GM12878 (cell line): ENCODE results near the gene ZNF841. TPM values are rescaled to one million over a fixed set of nuclear protein-coding genes. Genes with fewer than 3 reads are reported as not detected.

Source experiments
- ATAC-seq: fragments of 200-7000 bp; cut with Tn5 transposase; 3 replicates; pipeline ENCODE4 v1.9.1; 2020; ENCODE audit warnings: mild to moderate bottlenecking, moderate library complexity
- BruUV-seq: library from RNA; stranded (reverse); fragments of 400-500 nt; replicated peaks from 2 replicates; lab custom pipeline; 2021; lab: Mats Ljungman, UMichigan
- CTCF ChIA-PET: fragments of 300-600 bp; sonication (Branson Sonifier 250); formaldehyde crosslinking; extraction: SDS; loops from one replicate; lab custom pipeline; 2021; ENCODE audit warnings: inconsistent platforms; lab: Yijun Ruan, JAX
- POLR2A ChIA-PET: fragments of 350-600 bp; formaldehyde crosslinking; extraction: SDS; loops from one replicate; lab custom pipeline; 2021; ENCODE audit warnings: inconsistent platforms; lab: Charles Lee
- RAD21 ChIA-PET: fragments of 300-600 bp; sonication (Branson Sonifier 250); formaldehyde crosslinking; loops from one replicate; lab custom pipeline; 2023; ENCODE audit warnings: antibody characterized with exemption; ENCODE audit not compliant: unreplicated experiment; lab: Charles Lee
- SMC1A ChIA-PET: fragments of 300-600 bp; sonication (Branson Sonifier 250); formaldehyde crosslinking; loops from one replicate; lab custom pipeline; 2023; ENCODE audit not compliant: unreplicated experiment, uncharacterized antibody; lab: Charles Lee
- DNase-seq: peaks from one replicate; pipeline ENCODE4 v3.0.0-alpha.2; 2011; ENCODE audit warnings: low read depth, low spot score
- FAIRE-seq: peaks from 3 replicates; lab custom pipeline; 2011; peaks lifted over from hg19 to GRCh38; lab: Jason Lieb, UNC
- H2AFZ ChIP-seq: 2 replicates; pipeline ENCODE4 v1.6.0; 2011; ENCODE audit warnings: low read depth, low read length, control low read depth; ENCODE audit not compliant: control insufficient read depth
- H3K27ac ChIP-seq: 2 replicates; pipeline ENCODE4 v1.5.1; 2011; ENCODE audit warnings: control low read depth; ENCODE audit not compliant: control insufficient read depth, insufficient read depth
- H3K27me3 ChIP-seq, 2 experiments: replicated peaks in 1 of 2; 2 replicates each; pipeline versions ENCODE4 v1.6.0 to v1.6.1; 2011; ENCODE audit warnings: low read length in 1 of 2; ENCODE audit not compliant: control insufficient read depth in 2 of 2, insufficient read depth in 2 of 2
- H3K36me3 ChIP-seq, 2 experiments: 2 replicates each; pipeline ENCODE4 v1.5.1; 2011; ENCODE audit warnings: low read length in 1 of 2; ENCODE audit not compliant: control insufficient read depth in 2 of 2, insufficient read depth in 2 of 2
- H3K4me1 ChIP-seq: 2 replicates; pipeline ENCODE4 v1.6.1; 2011; ENCODE audit warnings: mild to moderate bottlenecking, low read length, moderate library complexity, mixed read lengths; ENCODE audit not compliant: control insufficient read depth, insufficient read depth
- H3K4me2 ChIP-seq: 2 replicates; pipeline ENCODE4 v1.6.0; 2011; ENCODE audit warnings: control low read depth; ENCODE audit not compliant: control insufficient read depth, insufficient read depth
- H3K4me3 ChIP-seq: fragments of 200-600 bp; sonication (generic); 2 replicates; pipeline ENCODE4 v1.5.1; 2016
- H3K79me2 ChIP-seq: 2 replicates; pipeline ENCODE4 v1.6.0; 2011; ENCODE audit warnings: low read length; ENCODE audit not compliant: control insufficient read depth, insufficient read depth
- H3K9ac ChIP-seq: 2 replicates; pipeline ENCODE4 v1.8.0; 2011; ENCODE audit warnings: low read length, control low read depth, mixed read lengths; ENCODE audit not compliant: control insufficient read depth, insufficient read depth
- H3K9me3 ChIP-seq: replicated peaks from 3 replicates; pipeline ENCODE4 v1.5.1; 2011; ENCODE audit warnings: mild to moderate bottlenecking, low read length; ENCODE audit not compliant: control insufficient read depth, insufficient read depth
- H4K20me1 ChIP-seq: 2 replicates; pipeline ENCODE4 v1.6.0; 2011; ENCODE audit not compliant: control insufficient read depth, insufficient read depth
- ATF2 ChIP-seq: IDR thresholded peaks from 2 replicates; pipeline ENCODE4 v1.6.1; 2012; ENCODE audit warnings: low read length, inconsistent platforms
- BMI1 ChIP-seq: fragments of 450-650 bp; IDR thresholded peaks from 2 replicates; pipeline ENCODE4 v1.6.1; 2016; ENCODE audit warnings: mild to moderate bottlenecking, moderate library complexity, borderline replicate concordance
- E2F4 ChIP-seq: IDR thresholded peaks from 2 replicates; pipeline ENCODE4 v1.6.1; 2012; ENCODE audit warnings: low read depth, low read length, improper control_type of control experiment
- E4F1 ChIP-seq: fragments of 450-650 bp; IDR thresholded peaks from 2 replicates; pipeline ENCODE4 v1.6.1; 2018; ENCODE audit warnings: borderline replicate concordance, mild to moderate bottlenecking; ENCODE audit not compliant: partially characterized antibody
- EED ChIP-seq: sonication (generic); IDR thresholded peaks from 2 replicates; pipeline ENCODE4 v1.6.1; 2016; ENCODE audit warnings: antibody characterized with exemption, low read depth
- FOXM1 ChIP-seq: IDR thresholded peaks from 2 replicates; pipeline ENCODE4 v1.6.1; 2012; ENCODE audit warnings: low read depth, mild to moderate bottlenecking, inconsistent platforms, low read length, moderate library complexity
- JUNB ChIP-seq: IDR thresholded peaks from 2 replicates; pipeline ENCODE4 v1.6.1; 2016; ENCODE audit warnings: antibody characterized with exemption, mild to moderate bottlenecking
- MLLT1 ChIP-seq: fragments of 450-650 bp; IDR thresholded peaks from 2 replicates; pipeline ENCODE4 v1.6.1; 2016; ENCODE audit warnings: mild to moderate bottlenecking
- NR2F1 ChIP-seq: fragments of 450-650 bp; conservative IDR thresholded peaks from 2 replicates; pipeline ENCODE4 v1.6.1; 2017; ENCODE audit warnings: mild to moderate bottlenecking
- RELA ChIP-seq: fragments of 450-650 bp; IDR thresholded peaks from 2 replicates; pipeline ENCODE4 v1.8.0; 2014; ENCODE audit warnings: borderline replicate concordance; ENCODE audit not compliant: partially characterized antibody
- WRNIP1 ChIP-seq: IDR thresholded peaks from 2 replicates; pipeline ENCODE4 v1.6.1; 2011; ENCODE audit warnings: low read depth, low read length, improper control_type of control experiment, borderline replicate concordance
- WGBS: methylation state at CpG from one replicate; pipeline ENCODE4 v1.1.6; 2016; ENCODE audit warnings: low lambda C conversion rate; ENCODE audit not compliant: insufficient replicate concordance, insufficient coverage; ENCODE audit errors: missing lambda C conversion rate; 5-methylcytosine and 5-hydroxymethylcytosine counted together
- in situ Hi-C: fragments of 300-500 bp; cut with MboI; formaldehyde crosslinking; loops from 9 replicates; pipeline ENCODE4 v1.14.3; 2018; ENCODE audit warnings: mixed read lengths
- intact Hi-C: fragments of 100-400 bp; cut with micrococcal nuclease; formaldehyde crosslinking; loops from one replicate; pipeline ENCODE4 v1.14.2; 2022; ENCODE audit not compliant: unreplicated experiment
- polyA plus RNA-seq, 11 experiments: library from polyadenylated mRNA; depleted of rRNA in 4 of 11; unstranded in 6 of 11; stranded (reverse) in 5 of 11; fragments of >200 nt; fragmentation: Nextera tagmentation in 4 of 11; fragmentation: Illumina TruSeq in 1 of 11; extraction: Ambion mirVana in 4 of 11; extraction: Trizol in 1 of 11; gene quantifications; 1 replicate in 1 of 11; 2 replicates in 10 of 11; pipeline versions ENCODE4 v1.2.1 to v1.2.3, GENCODE V29; 2011 to 2016; ENCODE audit warnings: inconsistent platforms in 2 of 11, missing spikeins in 2 of 11, low read depth in 1 of 11
- total RNA-seq, 4 experiments: library from RNA; depleted of rRNA in 3 of 4; stranded (reverse); fragments of >200 nt in 3 of 4; fragmentation: Illumina TruSeq in 1 of 4; extraction: Trizol in 1 of 4; gene quantifications; 2 replicates each; pipeline versions ENCODE4 v1.2.1 to v1.2.3, GENCODE V29; 2013 to 2021
- TF ChIP-seq, protein P1 (sequence below): fragments of 450-650 bp; IDR thresholded peaks from 2 replicates; pipeline ENCODE4 v1.6.1; 2018; ENCODE audit warnings: mild to moderate bottlenecking, low read depth, moderate library complexity; ENCODE audit not compliant: partially characterized antibody

Gene ZNF841
- total and polyA plus RNA-seq, 10 of the 15 experiments (the other 5 are each of a cell fraction or from before 2014, with no cell fraction given) = 1.4 to 15.0 (median 8.2) TPM

DNA sequence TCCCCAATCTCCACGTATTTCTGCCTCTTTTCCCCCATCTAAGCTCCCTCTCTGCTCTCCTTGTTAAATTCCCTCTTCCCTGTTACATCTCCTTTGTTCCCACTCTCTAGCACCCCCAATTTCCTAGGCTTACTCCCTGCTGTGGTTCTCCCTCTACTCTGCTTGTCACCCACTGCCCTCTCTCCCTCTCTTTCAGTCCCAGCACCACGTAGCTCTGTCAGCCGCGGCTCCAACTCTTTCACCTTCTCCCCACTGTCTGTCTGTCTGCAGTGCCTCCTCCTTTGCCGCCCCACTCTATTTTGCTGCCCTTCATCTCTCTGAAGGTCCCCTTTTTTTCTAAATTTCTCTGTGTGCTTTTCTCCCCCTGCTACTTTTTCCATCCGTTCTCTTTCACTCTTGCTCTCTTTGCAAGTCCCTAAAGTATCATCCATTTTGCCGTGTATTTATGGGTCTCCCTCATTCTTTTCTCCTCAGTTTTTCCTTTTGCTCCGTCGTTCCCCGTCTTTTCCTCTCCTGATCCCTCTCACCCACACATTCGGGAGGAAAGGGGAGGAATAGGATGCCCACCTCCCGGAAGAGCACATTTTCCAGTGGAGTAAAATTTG, 937 bp downstream of the ZNF841 start:
- Histone ChIP-seq H3K4me2 (peak overlapping the region; percentile 52), H2AFZ (no peak overlapping the region), H3K36me3 (no peaks in the 10 kb centered on the region; a peak in 2 of 4 replicates), H4K20me1 (no peaks in the 10 kb centered on the region), H3K9me3 (peaks cover 31% of the 10 kb centered on the region), H3K4me3 (peak overlapping the region; percentile 94), H3K79me2 (peaks cover 10% of the 10 kb centered on the region), H3K27ac (no peak overlapping the region), H3K9ac (peak overlapping the region; percentile 83), H3K4me1 (no peaks in the 10 kb centered on the region), H3K27me3 (no peaks in the 10 kb centered on the region)
- WGBS = 63% methylated on average over 12 of the region's 12 CpGs
- DNase-seq (no peak), ATAC-seq (no peak), FAIRE-seq (no peak)
- ChIA-PET RAD21 (no interaction called here), SMC1A (no interaction called here), POLR2A (no interaction called here), CTCF (no interaction called here)
- intact Hi-C loops (no loop called here), in situ Hi-C loops (no loop called here)
- no TSS peak for BruUV-seq
- TF ChIP-seq ATF2 (no peak), MLLT1 (peak; percentile 67; the same call in 1 of the 2 replicates), RELA (no peak), EED (peak; percentile 23; the same call in 1 of the 2 replicates), NR2F1 (no peak), JUNB (no peak), E2F4 (no peak), WRNIP1 (no peak), E4F1 (no peak), BMI1 (no peak), FOXM1 (no peak)
- TF ChIP-seq, protein P1, sequence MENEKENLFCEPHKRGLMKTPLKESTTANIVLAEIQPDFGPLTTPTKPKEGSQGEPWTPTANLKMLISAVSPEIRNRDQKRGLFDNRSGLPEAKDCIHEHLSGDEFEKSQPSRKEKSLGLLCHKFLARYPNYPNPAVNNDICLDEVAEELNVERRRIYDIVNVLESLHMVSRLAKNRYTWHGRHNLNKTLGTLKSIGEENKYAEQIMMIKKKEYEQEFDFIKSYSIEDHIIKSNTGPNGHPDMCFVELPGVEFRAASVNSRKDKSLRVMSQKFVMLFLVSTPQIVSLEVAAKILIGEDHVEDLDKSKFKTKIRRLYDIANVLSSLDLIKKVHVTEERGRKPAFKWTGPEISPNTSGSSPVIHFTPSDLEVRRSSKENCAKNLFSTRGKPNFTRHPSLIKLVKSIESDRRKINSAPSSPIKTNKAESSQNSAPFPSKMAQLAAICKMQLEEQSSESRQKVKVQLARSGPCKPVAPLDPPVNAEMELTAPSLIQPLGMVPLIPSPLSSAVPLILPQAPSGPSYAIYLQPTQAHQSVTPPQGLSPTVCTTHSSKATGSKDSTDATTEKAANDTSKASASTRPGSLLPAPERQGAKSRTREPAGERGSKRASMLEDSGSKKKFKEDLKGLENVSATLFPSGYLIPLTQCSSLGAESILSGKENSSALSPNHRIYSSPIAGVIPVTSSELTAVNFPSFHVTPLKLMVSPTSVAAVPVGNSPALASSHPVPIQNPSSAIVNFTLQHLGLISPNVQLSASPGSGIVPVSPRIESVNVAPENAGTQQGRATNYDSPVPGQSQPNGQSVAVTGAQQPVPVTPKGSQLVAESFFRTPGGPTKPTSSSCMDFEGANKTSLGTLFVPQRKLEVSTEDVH = no peak
